HG02943 (cell line): ENCODE results near the gene CCDC88A.

ENCODE experiments used
- ATAC-seq: cut with Tn5 transposase; IDR thresholded peaks from one replicate; pipeline ENCODE4 v1.9.1; 2021; ENCODE audit warnings: mild to moderate bottlenecking, low read depth, moderate library complexity; ENCODE audit not compliant: unreplicated experiment

Gene CCDC88A

GRCh38 chr2:55422876-55423665, 3.4 kb upstream of the CCDC88A start:
- no peak for ATAC-seq

DNA sequence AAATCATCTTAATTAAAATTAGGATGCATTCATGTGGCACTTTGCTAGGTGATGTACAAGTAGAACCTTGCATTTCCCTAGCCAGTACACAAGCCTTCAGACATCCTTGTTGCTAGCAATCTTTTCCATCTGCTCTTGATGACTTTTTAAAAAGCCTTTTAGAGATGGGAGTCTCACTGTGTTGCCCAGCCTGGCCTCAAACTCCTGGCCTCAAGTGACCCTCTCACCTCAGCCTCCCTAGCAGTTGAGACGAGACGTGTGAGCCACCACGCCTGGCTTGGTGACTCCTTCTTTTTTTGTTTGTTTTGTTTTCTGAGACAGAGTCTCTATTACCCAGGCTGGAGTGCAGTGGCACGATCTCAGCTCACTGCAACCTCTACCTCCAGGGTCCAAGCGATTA, 1.7 kb upstream of the CCDC88A start:
- ATAC-seq, result no peak

GRCh38 chr2:55420871-55421270, 1.2 kb upstream of the CCDC88A start:
- no peak for ATAC-seq

DNA sequence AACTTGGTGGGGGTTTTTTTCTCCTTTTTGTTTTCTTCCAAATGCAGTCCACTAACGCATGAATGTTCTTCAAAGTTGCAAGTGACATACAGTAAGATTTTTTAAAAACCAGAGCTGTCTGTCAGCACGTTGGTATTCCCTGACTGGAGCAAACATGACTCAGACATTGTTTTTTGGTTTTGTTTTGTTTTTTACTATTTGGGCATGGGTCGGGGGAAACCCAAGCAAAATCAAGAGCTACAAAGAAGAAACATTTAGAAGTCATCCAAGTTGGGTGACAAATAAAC, 726 bp upstream of the CCDC88A start:
- ATAC-seq, result no peak

DNA sequence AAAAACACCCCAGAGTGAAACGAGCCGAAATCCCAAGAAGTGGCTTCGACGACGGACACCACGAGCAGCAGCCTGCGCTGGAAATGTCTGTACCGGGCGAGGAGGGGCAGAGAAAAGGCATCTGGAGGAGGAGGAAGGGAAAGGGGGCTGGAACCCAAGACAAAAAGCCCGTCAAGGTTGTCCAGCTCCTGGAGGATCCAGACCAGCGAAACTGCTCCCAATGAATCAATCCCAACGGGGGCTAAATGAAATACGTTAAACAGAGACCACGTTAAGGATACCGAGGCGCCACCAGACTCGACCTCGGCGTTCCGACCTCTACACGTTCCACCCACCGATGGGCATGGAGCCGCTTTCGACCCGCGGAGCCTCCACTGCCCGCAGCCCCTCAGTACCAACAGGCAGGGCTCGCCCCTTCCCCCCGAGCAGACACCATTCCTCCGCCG, 400 bp downstream of the CCDC88A start:
- ATAC-seq, result peak; percentile 20

DNA sequence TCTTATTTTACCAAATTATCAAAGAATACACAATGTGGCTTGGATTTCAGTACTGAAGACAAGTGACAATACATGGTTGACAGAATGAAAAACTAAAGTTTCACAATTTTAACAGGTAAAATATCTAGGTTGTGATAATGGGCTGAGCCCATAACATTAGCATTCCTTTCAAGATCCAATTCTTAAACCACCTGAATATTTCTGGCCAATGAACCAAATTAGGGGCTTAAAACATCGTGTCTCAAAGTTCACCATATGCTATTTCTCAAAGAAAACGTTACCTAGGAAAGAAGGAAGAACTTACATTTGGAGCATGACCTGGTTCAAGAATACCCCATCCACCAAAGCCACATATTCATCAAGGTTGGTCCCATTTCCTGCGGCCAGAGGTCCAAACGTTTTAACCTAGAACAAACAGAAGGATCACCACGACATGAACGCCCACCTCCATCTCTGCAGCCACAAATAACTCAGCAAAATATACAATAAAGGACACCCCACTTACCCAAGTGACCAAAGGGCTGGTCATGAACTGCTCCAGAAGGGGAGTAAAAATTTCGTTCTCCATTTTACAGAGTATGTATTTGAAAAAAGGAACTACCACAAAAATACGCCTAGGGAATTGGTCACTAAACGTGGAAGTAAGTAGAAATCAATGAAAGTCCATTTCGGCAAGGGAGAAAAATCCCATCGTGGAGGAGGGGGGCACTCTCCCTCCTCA, 984 bp downstream of the CCDC88A start:
- ATAC-seq, result no peak

DNA sequence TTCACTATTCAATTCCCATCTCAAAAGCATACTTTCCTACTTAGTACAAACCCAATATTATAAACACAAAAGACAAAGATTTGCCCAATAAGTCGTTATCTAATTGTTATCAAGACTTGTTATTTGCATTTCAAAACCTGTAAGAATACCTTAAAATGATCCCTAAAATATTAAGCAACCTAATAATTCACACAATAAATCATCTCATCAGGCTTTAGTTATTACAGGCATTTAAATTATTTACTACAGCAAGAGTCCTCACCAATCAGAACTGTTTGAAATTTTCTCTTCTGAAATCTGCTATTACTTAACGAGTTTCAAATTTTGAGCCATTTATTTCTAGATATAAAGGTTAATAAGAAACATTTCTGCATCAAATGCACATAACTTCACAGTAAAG, 1.6 kb downstream of the CCDC88A start:
- no peak for ATAC-seq

GRCh38 chr2:55416786-55417568, 2.7 kb downstream of the CCDC88A start:
- no peak for ATAC-seq

- ATAC-seq, result no peak
These were observed 4.4 kb downstream of the CCDC88A start for GRCh38 chr2:55415300-55415699.

- no peak for ATAC-seq
These were observed 10.5 kb downstream of the CCDC88A start for GRCh38 chr2:55408918-55409868.

- no peak for ATAC-seq
These were observed 11.4 kb downstream of the CCDC88A start for GRCh38 chr2:55408098-55408882.

- no peak for ATAC-seq
These were observed 14.5 kb downstream of the CCDC88A start for GRCh38 chr2:55405116-55405515.

- ATAC-seq, result no peak
These were observed 16.2 kb downstream of the CCDC88A start for GRCh38 chr2:55403256-55403998.

DNA sequence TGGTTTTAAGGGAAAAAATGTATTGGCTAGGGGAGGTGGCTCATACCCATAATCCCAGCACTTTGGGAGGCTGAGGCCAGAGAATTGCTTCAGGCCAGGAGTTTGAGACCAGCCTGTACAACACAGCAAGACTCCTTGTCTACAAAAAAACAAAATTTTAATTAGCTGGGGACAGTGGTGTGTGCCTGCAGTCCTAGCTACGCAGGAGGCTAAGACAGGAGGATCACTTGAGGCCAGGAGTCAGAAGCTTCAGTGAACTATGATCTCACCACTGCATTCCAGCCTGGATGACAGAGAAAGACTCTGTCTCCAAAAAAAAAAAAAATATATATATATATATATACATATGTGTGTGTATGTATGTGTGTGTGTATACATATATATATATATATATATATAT, 18.5 kb downstream of the CCDC88A start:
- no peak for ATAC-seq

GRCh38 chr2:55400332-55400731, 19.3 kb downstream of the CCDC88A start:
- ATAC-seq, result no peak

GRCh38 chr2:55399815-55400214, 19.8 kb downstream of the CCDC88A start:
- no peak for ATAC-seq

GRCh38 chr2:55395724-55396605, 23.7 kb downstream of the CCDC88A start:
- no peak for ATAC-seq
